Tibial nerve (tissue), 4 donors: ENCODE measurements around the gene EPB41L4A.

ENCODE experiments used
- EP300 ChIP-seq, 2 donors: sonication (generic); formaldehyde crosslinking; IDR thresholded peaks; one replicate each; pipeline ENCODE4 v1.6.1; 2017; ENCODE audit warnings: antibody characterized with exemption in 2 of 2, mild to moderate bottlenecking in 1 of 2
- POLR2A ChIP-seq, 2 donors: fragments of 450-650 bp; IDR thresholded peaks; one replicate each; pipeline ENCODE4 v1.6.1; 2017; ENCODE audit warnings: antibody characterized with exemption in 2 of 2, mild to moderate bottlenecking in 2 of 2, moderate library complexity in 2 of 2
- TF ChIP-seq, protein P1 (sequence below), 5 experiments: fragments of 200-600 bp in 3 of 5; fragments of 450-650 bp in 2 of 5; sonication (generic) in 3 of 5; IDR thresholded peaks; one replicate each; pipeline ENCODE4 v1.5.1; 2016 to 2019; ENCODE audit warnings: antibody characterized with exemption in 5 of 5, mild to moderate bottlenecking in 3 of 5, moderate library complexity in 2 of 5

DNA sequence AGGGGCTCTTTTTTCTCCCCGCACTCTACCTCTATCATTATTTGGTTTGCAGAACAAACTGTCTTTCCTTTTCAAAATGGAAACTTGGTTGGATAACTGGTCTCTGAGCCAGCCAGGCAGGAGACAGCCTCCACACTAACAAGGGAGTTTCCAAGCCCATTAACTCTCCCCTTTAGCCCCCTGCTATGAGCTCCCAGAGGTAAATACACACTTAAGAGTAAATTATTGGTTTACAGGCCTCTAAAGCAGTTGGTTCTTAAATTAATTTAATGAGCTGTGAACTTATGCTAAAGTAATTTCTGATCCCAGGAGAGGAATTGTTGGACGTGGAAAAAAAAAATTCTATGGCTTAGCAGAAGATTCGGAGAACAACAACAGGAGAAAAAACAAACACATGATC lies 30.3 kb downstream of the EPB41L4A start:
- TF ChIP-seq EP300 (IDR thresholded peaks at IDR 0.05): no peak
- TF ChIP-seq, protein P1, sequence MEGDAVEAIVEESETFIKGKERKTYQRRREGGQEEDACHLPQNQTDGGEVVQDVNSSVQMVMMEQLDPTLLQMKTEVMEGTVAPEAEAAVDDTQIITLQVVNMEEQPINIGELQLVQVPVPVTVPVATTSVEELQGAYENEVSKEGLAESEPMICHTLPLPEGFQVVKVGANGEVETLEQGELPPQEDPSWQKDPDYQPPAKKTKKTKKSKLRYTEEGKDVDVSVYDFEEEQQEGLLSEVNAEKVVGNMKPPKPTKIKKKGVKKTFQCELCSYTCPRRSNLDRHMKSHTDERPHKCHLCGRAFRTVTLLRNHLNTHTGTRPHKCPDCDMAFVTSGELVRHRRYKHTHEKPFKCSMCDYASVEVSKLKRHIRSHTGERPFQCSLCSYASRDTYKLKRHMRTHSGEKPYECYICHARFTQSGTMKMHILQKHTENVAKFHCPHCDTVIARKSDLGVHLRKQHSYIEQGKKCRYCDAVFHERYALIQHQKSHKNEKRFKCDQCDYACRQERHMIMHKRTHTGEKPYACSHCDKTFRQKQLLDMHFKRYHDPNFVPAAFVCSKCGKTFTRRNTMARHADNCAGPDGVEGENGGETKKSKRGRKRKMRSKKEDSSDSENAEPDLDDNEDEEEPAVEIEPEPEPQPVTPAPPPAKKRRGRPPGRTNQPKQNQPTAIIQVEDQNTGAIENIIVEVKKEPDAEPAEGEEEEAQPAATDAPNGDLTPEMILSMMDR (IDR thresholded peaks at IDR 0.05): no peak
- TF ChIP-seq POLR2A (IDR thresholded peaks at IDR 0.05): no peak
